M059J (cell line): Measurements from ENCODE around the gene TLE4. TPM values are rescaled to one million over a fixed set of nuclear protein-coding genes. Genes with fewer than 3 reads are reported as not detected.
"Not testable (repeated sequence)": the region's sequence is repeated elsewhere in the genome, so short reads cannot be mapped to it uniquely, and the experiment has no call there.

Experiments used
- DNase-seq: peaks from one replicate; pipeline ENCODE4 v3.0.0-alpha.2; 2012; ENCODE audit warnings: low read depth
- total RNA-seq: library from RNA; depleted of rRNA; stranded (reverse); fragments of >200 nt; shearing (Covaris generic); gene quantifications from 2 replicates; pipeline ENCODE4 v1.2.3, GENCODE V29; 2014; rRNA removed

TLE4 gene
- total RNA-seq, result 205 and 307 TPM in 2 replicates

GRCh38 chr9:79571309-79572031 is at the start of gene TLE4:
TSS of gene TLE4 (plus strand) at chr9:79571965. CDS start at chr9:79572791, 826 bp downstream.
- DNase-seq, result peak; percentile 100

- no peak for DNase-seq
Observed at GRCh38 chr9:79522793-79523192, 49.0 kb upstream of the TLE4 start.

GRCh38 chr9:79524266-79524665 is 47.5 kb upstream of the TLE4 start:
- DNase-seq, result peak; percentile 67

- no peak for DNase-seq
Observed at GRCh38 chr9:79526149-79526672, 45.6 kb upstream of the TLE4 start.

GRCh38 chr9:79535534-79535933 is 36.2 kb upstream of the TLE4 start:
- DNase-seq, result no peak

- no peak for DNase-seq
Observed at GRCh38 chr9:79537838-79538237, 33.9 kb upstream of the TLE4 start.

- DNase-seq, result peak; percentile 62
Observed at GRCh38 chr9:79542735-79543620, 28.8 kb upstream of the TLE4 start.

- DNase-seq, result not testable (repeated sequence)
Observed at GRCh38 chr9:79544375-79544774, 27.4 kb upstream of the TLE4 start.

- DNase-seq, result no peak
Observed at GRCh38 chr9:79551586-79551985, 20.2 kb upstream of the TLE4 start.

GRCh38 chr9:79551994-79552393 is 19.8 kb upstream of the TLE4 start:
- no peak for DNase-seq

GRCh38 chr9:79555474-79556089 is 16.2 kb upstream of the TLE4 start:
- peak; percentile 72 for DNase-seq

- no peak for DNase-seq
Observed at GRCh38 chr9:79559495-79560181, 12.1 kb upstream of the TLE4 start.

- peak; percentile 54 for DNase-seq
Observed at GRCh38 chr9:79562749-79563386, 8.9 kb upstream of the TLE4 start.

- DNase-seq, result no peak
Observed at GRCh38 chr9:79564105-79564504, 7.7 kb upstream of the TLE4 start.

GRCh38 chr9:79565245-79565644 is 6.5 kb upstream of the TLE4 start:
- DNase-seq, result peak; percentile 34

- peak; percentile 44 for DNase-seq
Observed at GRCh38 chr9:79567671-79568098, 4.1 kb upstream of the TLE4 start.

GRCh38 chr9:79568337-79569101 is 3.2 kb upstream of the TLE4 start:
- DNase-seq, result no peak

- DNase-seq, result no peak
Observed at GRCh38 chr9:79569814-79570447, 1.8 kb upstream of the TLE4 start.

- peak; percentile 81 for DNase-seq
Observed at GRCh38 chr9:79570448-79571308, 1.1 kb upstream of the TLE4 start.
